Measurements from ENCODE around the gene CLDN6.

The CLDN6 gene

DNA sequence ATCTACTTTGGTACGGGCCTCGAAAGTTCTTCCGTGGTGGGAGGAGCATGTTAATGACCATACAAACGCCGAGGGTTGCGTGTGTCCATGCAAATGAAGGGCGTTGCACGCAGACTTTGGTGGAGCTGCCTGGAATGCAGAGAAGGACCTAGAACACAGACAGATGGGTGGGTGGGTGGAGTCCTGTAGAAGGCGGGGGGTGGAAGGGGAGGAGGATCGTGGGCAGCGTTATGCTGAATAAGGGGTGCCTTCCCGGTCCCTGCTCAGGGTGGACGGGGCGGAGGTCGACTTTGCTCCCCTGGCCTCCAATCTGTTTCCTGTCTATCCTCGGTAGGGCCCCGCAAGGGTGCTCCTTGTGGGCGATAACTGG, 49.6 kb downstream of the CLDN6 start:
- DNase-seq: no peak

DNA sequence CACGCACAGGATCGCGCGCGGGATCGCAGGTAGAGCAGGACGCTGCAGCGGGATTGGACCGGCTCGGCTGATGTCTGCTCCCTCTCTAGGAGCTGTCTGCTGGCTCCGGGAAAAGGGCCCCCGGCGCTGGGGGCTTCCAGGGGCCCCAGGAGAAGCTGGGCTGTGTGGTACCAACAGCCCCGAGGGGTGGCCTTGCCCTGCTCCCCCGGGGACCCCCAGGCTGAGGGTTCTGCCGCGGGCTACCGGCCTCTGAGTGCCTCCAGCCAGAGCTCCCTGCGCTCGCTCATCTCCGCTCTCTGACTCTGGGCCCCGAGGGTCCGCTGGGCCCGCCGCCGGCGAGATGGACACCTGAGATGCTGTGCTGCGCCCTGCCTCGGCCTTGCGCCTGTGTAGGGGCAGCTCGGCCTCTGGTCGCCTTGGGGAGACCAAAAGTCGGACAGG, 50.2 kb downstream of the CLDN6 start:
- DNase-seq: no peak

DNA sequence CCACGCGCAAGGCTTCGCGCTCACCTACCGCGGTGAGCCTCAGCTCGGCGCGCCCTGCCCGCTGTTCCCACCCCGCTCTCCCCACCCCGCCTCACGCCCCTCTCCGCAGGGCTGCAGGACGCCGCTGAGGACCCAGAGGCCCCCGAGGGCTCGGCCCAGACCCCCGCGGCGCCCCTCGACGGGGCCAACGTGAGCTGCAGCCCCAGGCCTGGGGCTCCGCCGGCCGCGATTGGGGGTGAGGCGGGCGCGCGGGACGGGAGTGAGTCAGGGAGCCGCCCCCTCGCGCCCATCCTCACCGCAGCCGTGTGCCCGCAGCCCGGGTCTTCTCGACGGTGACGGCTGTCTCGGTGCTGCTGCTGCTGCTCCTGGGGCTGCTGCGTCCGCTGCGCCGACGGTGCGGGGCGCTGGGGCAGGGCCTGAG, 50.8 kb downstream of the CLDN6 start:
- no peak for DNase-seq

DNA sequence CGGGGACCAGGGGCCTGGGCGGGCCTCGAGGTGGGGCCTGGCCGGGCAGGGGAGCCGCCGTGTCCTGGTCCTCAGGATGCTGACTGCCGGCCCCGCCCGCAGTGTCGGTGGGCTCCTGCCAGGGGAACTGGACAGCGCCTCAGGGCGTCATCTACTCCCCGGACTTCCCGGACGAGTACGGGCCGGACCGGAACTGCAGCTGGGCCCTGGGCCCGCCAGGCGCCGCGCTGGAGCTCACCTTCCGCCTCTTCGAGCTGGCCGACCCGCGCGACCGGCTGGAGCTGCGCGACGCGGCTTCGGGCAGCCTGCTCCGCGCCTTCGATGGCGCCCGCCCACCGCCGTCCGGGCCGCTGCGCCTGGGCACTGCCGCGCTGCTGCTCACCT, 51.2 kb downstream of the CLDN6 start:
- no peak for DNase-seq

DNA sequence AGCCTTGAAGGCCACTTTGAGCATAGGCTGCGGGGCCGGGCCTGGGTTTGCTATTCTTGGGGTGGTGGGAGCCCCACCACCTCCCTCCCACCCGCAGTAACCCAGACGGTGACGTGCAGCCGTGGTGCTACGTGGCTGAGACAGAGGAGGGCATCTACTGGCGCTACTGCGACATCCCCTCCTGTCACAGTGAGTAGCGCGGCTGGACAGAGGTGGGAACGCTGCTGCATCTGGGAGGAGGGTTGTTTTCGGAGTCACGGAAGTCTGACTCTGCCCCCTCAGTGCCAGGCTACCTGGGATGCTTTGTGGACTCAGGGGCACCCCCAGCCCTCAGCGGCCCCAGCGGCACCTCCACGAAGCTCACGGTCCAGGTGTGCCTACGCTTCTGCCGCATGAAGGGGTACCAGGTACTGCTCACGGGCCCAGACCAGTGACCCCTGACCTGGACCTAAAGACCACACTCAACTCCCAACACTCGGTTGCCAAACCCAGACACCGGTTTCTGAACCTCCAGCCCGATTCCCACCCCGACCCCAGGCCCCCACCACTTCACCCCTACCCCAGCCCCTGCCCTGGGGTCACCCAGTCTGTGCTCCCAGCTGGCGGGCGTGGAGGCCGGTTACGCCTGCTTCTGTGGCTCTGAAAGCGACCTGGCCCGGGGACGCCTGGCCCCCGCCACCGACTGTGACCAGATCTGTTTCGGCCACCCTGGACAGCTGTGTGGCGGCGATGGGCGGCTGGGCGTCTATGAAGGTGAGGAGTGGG, 51.8 kb downstream of the CLDN6 start:
- no peak for DNase-seq
